K562 (cell line): ENCODE measurements around the gene CPNE6. TPM values are rescaled to one million over a fixed set of nuclear protein-coding genes. Genes with fewer than 3 reads are reported as not detected.

Experiments
- ATAC-seq: fragments of 200-7000 bp; cut with Tn5 transposase; 3 replicates; pipeline ENCODE4 v1.9.1; 2020; ENCODE audit warnings: moderate library complexity
- BruUV-seq: library from RNA; stranded (reverse); fragments of 400-500 nt; replicated peaks from 2 replicates; lab custom pipeline; 2021; lab: Mats Ljungman, UMichigan
- CTCF ChIA-PET: fragments of 300-600 bp; formaldehyde crosslinking; extraction: SDS; loops from one replicate; lab custom pipeline; 2021; ENCODE audit warnings: low intra/inter-chr PET ratio; lab: Yijun Ruan, JAX
- POLR2A ChIA-PET: fragments of 300-600, 350-650 bp; sonication (Branson Sonifier 250); formaldehyde crosslinking; extraction: SDS; loops from one replicate; lab custom pipeline; 2021; ENCODE audit warnings: antibody characterized with exemption, inconsistent platforms; lab: Yijun Ruan, JAX
- DNase-seq, 4 experiments: peaks; one replicate each; pipeline versions ENCODE4 v3.0.0 to v3.0.0-alpha.2; 2011 to 2018; ENCODE audit warnings: low spot score in 3 of 4, mixed read lengths in 3 of 4; ENCODE audit errors: extremely low read depth in 1 of 4
- FAIRE-seq: peaks from 2 replicates; lab custom pipeline; 2011; peaks lifted over from hg19 to GRCh38; lab: Jason Lieb, UNC
- H2AFZ ChIP-seq: 2 replicates; pipeline ENCODE4 v1.6.0; 2011; ENCODE audit warnings: low read depth, low read length, control low read depth, inconsistent platforms
- H3K27ac ChIP-seq: fragments of 200-600 bp; 3 replicates; pipeline ENCODE4 v1.8.0; 2011; ENCODE audit warnings: low read depth, mild to moderate bottlenecking, control low read depth, inconsistent platforms, low read length, moderate library complexity, mixed read lengths; ENCODE audit errors: extremely low read depth
- H3K27me3 ChIP-seq, 2 experiments: fragments of 300-600 bp in 1 of 2; 2 replicates in 1 of 2; 3 replicates in 1 of 2; pipeline versions ENCODE4 v1.6.0 to v1.8.0; 2011; ENCODE audit warnings: inconsistent platforms in 2 of 2, low read length in 2 of 2, mild to moderate bottlenecking in 1 of 2, mixed read lengths in 1 of 2, moderate library complexity in 1 of 2; ENCODE audit not compliant: control insufficient read depth in 2 of 2, insufficient read depth in 2 of 2
- H3K36me3 ChIP-seq: fragments of 300-600 bp; 3 replicates; pipeline ENCODE4 v1.8.0; 2011; ENCODE audit warnings: mild to moderate bottlenecking, low read length, inconsistent platforms; ENCODE audit not compliant: control insufficient read depth, insufficient read depth
- H3K4me1 ChIP-seq, 2 experiments: fragments of 200-600 bp in 1 of 2; replicated peaks in 1 of 2; 2 replicates in 1 of 2; 3 replicates in 1 of 2; pipeline versions ENCODE4 v1.5.1 to v1.8.0; 2011; ENCODE audit warnings: inconsistent platforms in 2 of 2, low read length in 2 of 2, mild to moderate bottlenecking in 1 of 2, mixed read lengths in 1 of 2, moderate library complexity in 1 of 2; ENCODE audit not compliant: control insufficient read depth in 2 of 2, insufficient read depth in 2 of 2
- H3K4me2 ChIP-seq: 2 replicates; pipeline ENCODE4 v1.6.1; 2011; ENCODE audit warnings: low read length, control low read depth, inconsistent platforms, mixed read lengths; ENCODE audit not compliant: insufficient read depth
- H3K4me3 ChIP-seq: fragments of 200-600 bp; sonication (generic), shearing (Covaris generic); 2 replicates; pipeline ENCODE4 v1.5.1; 2016; ENCODE audit warnings: control low read depth, inconsistent platforms
- H3K79me2 ChIP-seq: fragments of 200-600 bp; 3 replicates; pipeline ENCODE4 v1.8.0; 2011; ENCODE audit warnings: low read length, inconsistent platforms; ENCODE audit not compliant: control insufficient read depth, insufficient read depth
- H3K9ac ChIP-seq, 2 experiments: 2 replicates each; pipeline versions ENCODE4 v1.6.0 to v1.6.1; 2011; ENCODE audit warnings: low read depth in 2 of 2, low read length in 2 of 2, control low read depth in 1 of 2, inconsistent platforms in 1 of 2, mild to moderate bottlenecking in 1 of 2, mixed read lengths in 1 of 2; ENCODE audit not compliant: insufficient read depth in 1 of 2
- H3K9me1 ChIP-seq: one replicate; pipeline ENCODE4 v1.6.0; 2011; ENCODE audit warnings: inconsistent platforms, mild to moderate bottlenecking, low read length, moderate library complexity; ENCODE audit not compliant: control insufficient read depth, insufficient read depth
- H3K9me3 ChIP-seq: replicated peaks from 2 replicates; pipeline ENCODE4 v1.5.1; 2011; ENCODE audit warnings: low read depth, low read length, inconsistent platforms; ENCODE audit not compliant: control insufficient read depth, insufficient read depth
- H4K20me1 ChIP-seq: replicated peaks from 2 replicates; pipeline ENCODE4 v1.6.1; 2011; ENCODE audit warnings: low read length, inconsistent platforms, mixed read lengths; ENCODE audit not compliant: control insufficient read depth, insufficient read depth
- ARID3A ChIP-seq: IDR thresholded peaks from 2 replicates; pipeline ENCODE4 v1.6.1; 2012; ENCODE audit warnings: low read depth, low read length, improper control_type of control experiment, borderline replicate concordance
- HOMEZ ChIP-seq: fragments of 250-450 bp; sonication (Bioruptor Pico); IDR thresholded peaks from 2 replicates; pipeline ENCODE4 v1.4.0; 2020; ENCODE audit warnings: mild to moderate bottlenecking, moderate library complexity
- MTF1 ChIP-seq: fragments of 250-450 bp; sonication (Bioruptor Pico); IDR thresholded peaks from 2 replicates; pipeline ENCODE4 v1.9.0; 2021; ENCODE audit warnings: moderate library complexity, mild to moderate bottlenecking, inconsistent platforms, borderline replicate concordance
- NKRF ChIP-seq: fragments of 450-650 bp; IDR thresholded peaks from 2 replicates; pipeline ENCODE4 v1.6.1; 2016; ENCODE audit warnings: borderline replicate concordance
- POLR2G ChIP-seq: fragments of 200-400 bp; formaldehyde crosslinking; IDR thresholded peaks from 2 replicates; pipeline ENCODE4 v1.6.1; 2017; ENCODE audit warnings: low read depth, mild to moderate bottlenecking, antibody characterized with exemption, low read length, moderate library complexity
- RBFOX2 ChIP-seq: fragments of 200-400 bp; formaldehyde crosslinking; IDR thresholded peaks from 2 replicates; pipeline ENCODE4 v1.6.1; 2017; ENCODE audit warnings: low read depth, mild to moderate bottlenecking, low read length, moderate library complexity
- WGBS: fragments of 100-300 bp; shearing (Covaris generic); methylation state at CpG from one replicate; pipeline ENCODE4 v1.1.6; 2016; ENCODE audit warnings: low coverage, mixed read lengths; ENCODE audit not compliant: insufficient coverage; ENCODE audit errors: missing lambda C conversion rate; 5-methylcytosine and 5-hydroxymethylcytosine counted together
- in situ Hi-C: fragments of 300-500 bp; cut with MboI; formaldehyde crosslinking; loops from 4 replicates; pipeline ENCODE4 v1.15.0; 2018; ENCODE audit warnings: inconsistent platforms, mixed read lengths
- intact Hi-C: fragments of 100-400 bp; cut with micrococcal nuclease; formaldehyde crosslinking; loops from 2 replicates; pipeline ENCODE4 v1.14.2; 2022
- polyA plus RNA-seq, 8 experiments: library from polyadenylated mRNA; depleted of rRNA in 4 of 8; stranded (reverse) in 5 of 8; unstranded in 3 of 8; fragments of >200 nt; fragmentation: Nextera tagmentation in 2 of 8; fragmentation: Illumina TruSeq in 1 of 8; extraction: Ambion mirVana in 2 of 8; extraction: Trizol in 1 of 8; gene quantifications; 2 replicates each; pipeline versions ENCODE4 v1.2.1 to v1.2.3, GENCODE V29; 2011 to 2014; ENCODE audit warnings: inconsistent platforms in 1 of 8, missing spikeins in 1 of 8
- total RNA-seq, 7 experiments: library from RNA; depleted of rRNA in 6 of 7; stranded (reverse); fragments of >200 nt in 6 of 7; fragmentation: Illumina TruSeq in 2 of 7; extraction: Trizol in 2 of 7; gene quantifications; 2 replicates each; pipeline versions ENCODE4 v1.2.1 to v1.2.3, GENCODE V29; 2011 to 2021; ENCODE audit warnings: low replicate concordance in 1 of 7

CPNE6 gene
- total and polyA plus RNA-seq, 9 of the 15 experiments (the other 6 are each of a cell fraction or from before 2014, with no cell fraction given), result not detected

- intact Hi-C loops (loop anchor here (10.0 kb wide), 2 partner anchors 46 to 84 kb away; partner anchors contain the start of genes EMC9, PSME2 and RNF31), in situ Hi-C loops (no loop called here)
- Histone ChIP-seq H3K36me3 (peaks cover 63% of the 10 kb centered on the region; the same call in 2 of the 3 replicates), H3K4me2 (no peak overlapping the region), H3K9me1 (no peaks in the 10 kb centered on the region), H3K9me3 (no peaks in the 10 kb centered on the region; the same call in 1 of the 2 replicates), H4K20me1 (0 out of 2 replicates have a peak, but pooled peaks cover 2% of the 10 kb centered on the region), H2AFZ (no peak overlapping the region), H3K4me1 (peaks cover 8 to 11% of the 10 kb centered on the region in 2 experiments; a peak in 4 of 5 replicates), H3K9ac (no peak overlapping the region)
- no peak for FAIRE-seq
- no TSS peak for BruUV-seq
- POLR2A ChIA-PET, result interaction anchor here (1.0 kb wide), 1 partner anchor 11 kb away, joined by 3 read pairs; no protein-coding TSS in a partner anchor
- DNase-seq, result no peak
- no peak for ATAC-seq
- CTCF ChIA-PET, result no interaction called here
- TF ChIP-seq ARID3A (no peak), POLR2G (peak; percentile 60; the same call in 1 of the 2 replicates), MTF1 (CRISPR knock-in tag) (no peak), NKRF (no peak), RBFOX2 (peak; percentile 64), HOMEZ (CRISPR knock-in tag) (no peak)
- TF ChIP-seq, all 486 proteins: peak for 2
- 96% methylated on average over 5 of the region's 17 CpGs for WGBS
- Histone ChIP-seq H3K27me3 (no peaks in the 10 kb centered on the region), H3K79me2 (peaks cover 28% of the 10 kb centered on the region), H3K4me3 (no peak overlapping the region), H3K27ac (no peak overlapping the region)
Measured at GRCh38 chr14:24098927-24099813, 27.8 kb downstream of the CPNE6 start.
